A549 (cell line): ENCODE results near the gene EPHB1.

Experiments used
- JUN ChIP-seq, 2 experiments: fragments of >200 bp; sonication (Bioruptor Twin); formaldehyde crosslinking; IDR thresholded peaks; 2 replicates in 1 of 2; 3 replicates in 1 of 2; pipeline ENCODE4 v1.6.1; 2016 to 2017
- NR3C1 ChIP-seq: fragments of >200 bp; sonication (Bioruptor Twin); formaldehyde crosslinking; IDR thresholded peaks from 3 replicates; pipeline ENCODE4 v1.6.1; 2017

DNA sequence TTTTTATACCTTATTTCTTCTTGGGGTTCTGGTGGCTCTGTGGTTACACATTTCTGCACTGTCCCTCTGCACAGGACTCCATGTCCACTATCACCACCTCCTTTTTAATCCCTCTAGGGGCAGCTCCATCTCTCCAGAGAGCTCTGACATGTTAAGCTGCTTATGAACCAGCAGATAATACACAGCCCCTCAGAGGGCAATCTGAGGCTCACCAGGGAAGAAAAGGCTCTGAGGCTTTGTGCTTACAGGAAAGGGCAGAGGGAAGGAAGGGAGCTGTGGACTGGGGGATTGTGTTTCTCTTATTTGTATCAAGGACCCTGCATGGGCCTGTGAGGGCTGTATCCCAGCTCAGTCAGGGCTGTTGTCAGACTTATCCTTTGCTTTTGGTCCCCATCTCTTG, 164.5 kb downstream of the EPHB1 start:
- no peak for TF ChIP-seq JUN (IDR thresholded peaks at IDR 0.05)
- no peak for TF ChIP-seq NR3C1
